HG03378 (cell line): Measurements from ENCODE around the gene MAPK7.

Experiments used
- ATAC-seq: cut with Tn5 transposase; IDR thresholded peaks from one replicate; pipeline ENCODE4 v1.9.1; 2021; ENCODE audit warnings: mild to moderate bottlenecking, moderate library complexity; ENCODE audit not compliant: unreplicated experiment

MAPK7 gene

DNA sequence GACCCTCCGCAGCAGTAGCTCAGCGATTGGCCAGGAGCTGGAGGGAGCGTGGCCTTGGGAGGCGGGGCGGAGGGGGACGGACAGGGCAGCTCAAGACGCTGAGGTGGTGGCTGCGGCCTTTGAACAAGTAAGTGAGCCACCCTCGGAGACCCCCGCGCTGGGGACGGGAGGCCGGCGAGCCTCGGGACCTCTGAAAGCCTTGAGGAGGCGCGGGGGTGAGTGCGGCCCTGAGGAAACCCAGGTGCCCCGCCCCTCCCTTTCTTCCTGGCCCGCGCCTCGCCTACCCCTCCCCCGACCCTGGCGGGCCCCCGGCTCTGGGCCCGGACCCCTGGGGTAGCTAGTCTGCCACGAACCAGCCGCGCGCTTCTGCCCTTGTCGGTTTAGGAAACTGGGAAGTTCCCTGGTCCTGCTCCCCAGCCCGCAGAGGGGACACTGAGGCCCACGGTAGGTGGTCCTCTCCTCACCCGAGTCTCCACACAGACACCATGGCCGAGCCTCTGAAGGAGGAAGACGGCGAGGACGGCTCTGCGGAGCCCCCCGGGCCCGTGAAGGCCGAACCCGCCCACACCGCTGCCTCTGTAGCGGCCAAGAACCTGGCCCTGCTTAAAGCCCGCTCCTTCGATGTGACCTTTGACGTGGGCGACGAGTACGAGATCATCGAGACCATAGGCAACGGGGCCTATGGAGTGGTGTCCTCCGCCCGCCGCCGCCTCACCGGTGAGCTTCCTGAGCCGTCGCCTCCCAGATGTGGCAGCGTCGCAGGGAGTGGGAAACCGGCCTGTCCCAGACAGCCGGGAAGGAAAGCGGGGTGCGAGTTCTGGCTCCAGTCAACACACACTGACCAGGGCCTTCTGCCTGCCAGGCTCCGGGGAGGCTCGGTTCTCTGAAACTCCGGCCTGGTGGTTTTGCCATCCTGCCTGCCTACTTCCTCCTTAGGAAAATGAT, at the start of gene MAPK7:
Gene MAPK7 (plus strand): TSS at position 83 of the 945 bp plus-strand sequence. CDS start 403 bp downstream, at position 486.
- no peak for ATAC-seq

DNA sequence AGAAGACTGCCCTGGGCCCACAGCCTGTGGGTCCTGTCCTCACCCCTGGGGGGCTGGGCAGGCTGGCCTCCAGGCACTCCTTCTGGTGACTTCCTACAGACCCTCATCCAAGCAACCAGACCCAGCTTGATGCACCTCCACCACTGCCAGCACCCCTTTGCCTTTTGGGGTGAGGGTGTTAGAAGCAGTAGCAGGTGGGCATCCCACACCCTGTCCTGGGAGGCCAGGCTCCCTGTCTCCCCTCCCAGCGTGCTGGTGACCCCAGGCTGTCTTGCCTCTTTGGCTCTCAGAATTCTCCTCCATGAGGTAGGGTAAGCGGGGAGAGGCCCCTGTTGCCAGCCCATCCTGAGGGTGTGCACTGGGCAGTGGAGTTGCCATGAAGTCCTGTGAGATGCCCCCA, 49.2 kb upstream of the MAPK7 start:
- no peak for ATAC-seq

DNA sequence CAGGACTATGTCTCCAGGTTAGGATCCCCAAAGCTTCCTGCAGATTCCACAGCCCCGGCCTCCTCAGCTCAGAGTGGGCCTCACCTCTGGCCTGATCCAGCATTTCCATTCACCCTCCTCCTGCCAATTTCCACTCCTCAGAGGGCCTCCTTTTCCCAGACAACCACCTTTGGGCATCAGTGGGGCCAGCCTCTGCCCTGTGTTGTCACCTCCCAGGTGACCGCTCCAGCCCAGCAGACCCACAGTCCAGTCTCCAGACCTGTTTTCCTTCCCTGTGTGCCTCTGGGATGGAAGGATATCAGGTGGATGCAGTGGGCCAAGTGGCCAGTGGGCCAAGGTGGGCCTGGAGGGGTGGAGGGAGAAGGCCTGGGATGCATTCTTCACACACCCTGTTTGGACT, 48.5 kb upstream of the MAPK7 start:
- no peak for ATAC-seq

DNA sequence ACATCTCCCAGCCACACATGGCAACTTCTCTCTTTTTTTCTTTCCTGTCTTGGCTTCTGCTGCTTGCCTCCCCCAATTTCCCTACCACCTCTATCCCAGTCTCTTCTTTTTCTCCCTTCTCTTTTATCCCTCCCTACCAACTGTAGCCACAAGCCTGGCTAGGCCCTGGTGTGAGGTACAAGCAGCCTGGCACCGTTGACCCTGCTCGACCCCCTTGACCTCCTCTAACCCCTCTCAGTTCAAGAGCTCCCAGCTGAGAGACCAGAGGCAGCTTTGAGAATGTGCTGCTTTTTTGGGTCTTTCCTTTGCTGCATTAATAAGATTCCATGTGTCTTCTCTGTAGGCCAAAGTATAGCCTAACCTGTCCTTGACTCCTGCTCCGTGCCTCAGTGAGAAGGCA, 48.0 kb upstream of the MAPK7 start:
- no peak for ATAC-seq

DNA sequence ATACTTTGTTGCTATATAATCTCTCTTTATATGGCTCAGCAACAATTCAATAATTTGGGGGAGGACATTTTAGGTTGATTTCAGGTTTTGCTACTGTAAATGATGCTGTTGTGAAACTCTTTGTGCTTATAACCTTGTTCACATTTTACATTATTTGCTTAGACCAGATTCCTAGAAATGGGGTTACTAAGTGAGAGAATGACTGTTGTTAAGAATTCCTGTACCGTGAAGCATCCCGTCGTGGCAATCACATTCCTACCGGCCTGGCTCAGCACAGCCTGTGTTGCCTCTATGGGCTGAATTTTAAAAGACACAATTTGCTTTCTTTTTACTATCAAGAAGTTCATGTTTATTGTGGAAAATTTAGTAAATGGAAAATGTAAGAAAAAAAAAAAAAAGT, 47.2 kb upstream of the MAPK7 start:
- no peak for ATAC-seq

DNA sequence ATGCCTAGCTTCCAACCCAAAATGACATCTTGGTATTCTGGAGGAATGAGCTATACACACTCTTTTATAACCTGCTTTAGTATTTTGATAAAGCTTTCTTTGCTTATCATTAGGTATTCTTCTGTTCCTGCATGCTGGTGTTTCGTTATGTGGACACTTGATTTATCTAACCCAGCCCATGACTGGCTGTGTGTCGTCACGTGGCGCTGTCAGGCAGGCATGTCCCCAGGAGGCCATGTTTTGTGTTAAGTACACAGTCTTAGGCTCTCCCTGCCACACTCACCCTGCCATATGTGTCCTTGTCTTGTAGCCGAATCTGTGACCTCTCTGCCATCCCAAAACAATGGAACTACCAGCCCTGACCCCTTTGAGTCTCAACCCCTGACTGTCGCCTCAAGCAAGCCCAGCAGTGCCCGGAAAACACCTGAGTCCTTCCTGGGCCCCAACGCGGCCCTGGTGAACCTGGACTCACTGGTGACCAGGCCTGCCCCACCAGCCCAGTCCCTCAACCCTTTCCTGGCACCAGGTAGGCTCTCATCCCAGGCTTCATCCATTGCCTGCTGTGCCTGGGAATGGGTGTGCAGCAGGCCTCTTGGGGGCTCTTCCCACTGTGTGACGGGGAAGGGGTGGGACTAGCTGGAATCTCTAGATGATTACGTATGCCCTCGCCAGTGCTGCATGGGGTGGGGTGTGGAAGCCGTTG, 46.6 kb upstream of the MAPK7 start:
- ATAC-seq = no peak

- ATAC-seq = no peak
Observed at GRCh38 chr17:19332371-19333131, 45.7 kb upstream of the MAPK7 start.

GRCh38 chr17:19333132-19333440, 45.2 kb upstream of the MAPK7 start:
- ATAC-seq = no peak

DNA sequence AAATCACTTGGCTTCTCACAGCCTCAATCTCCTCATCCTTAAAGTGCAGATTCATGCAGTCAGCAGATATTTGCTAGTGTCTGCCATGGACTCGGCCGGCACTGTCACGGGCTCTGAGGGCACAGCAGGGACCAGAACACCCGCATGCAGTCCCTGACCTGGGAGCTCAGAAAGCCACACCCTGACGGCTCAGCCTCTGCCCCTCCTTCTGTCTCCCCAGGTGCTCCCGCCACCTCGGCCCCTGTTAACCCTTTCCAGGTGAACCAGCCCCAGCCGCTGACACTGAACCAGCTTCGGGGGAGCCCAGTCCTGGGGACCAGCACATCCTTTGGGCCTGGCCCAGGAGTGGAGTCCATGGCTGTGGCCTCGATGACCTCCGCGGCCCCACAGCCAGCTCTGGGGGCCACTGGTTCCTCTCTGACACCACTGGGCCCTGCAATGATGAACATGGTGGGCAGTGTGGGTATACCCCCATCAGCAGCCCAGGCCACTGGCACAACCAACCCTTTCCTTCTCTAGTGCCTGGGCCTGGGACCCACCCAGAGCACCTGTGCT, 44.5 kb upstream of the MAPK7 start:
- no peak for ATAC-seq

GRCh38 chr17:19334331-19334730, 44.0 kb upstream of the MAPK7 start:
- ATAC-seq = no peak

DNA sequence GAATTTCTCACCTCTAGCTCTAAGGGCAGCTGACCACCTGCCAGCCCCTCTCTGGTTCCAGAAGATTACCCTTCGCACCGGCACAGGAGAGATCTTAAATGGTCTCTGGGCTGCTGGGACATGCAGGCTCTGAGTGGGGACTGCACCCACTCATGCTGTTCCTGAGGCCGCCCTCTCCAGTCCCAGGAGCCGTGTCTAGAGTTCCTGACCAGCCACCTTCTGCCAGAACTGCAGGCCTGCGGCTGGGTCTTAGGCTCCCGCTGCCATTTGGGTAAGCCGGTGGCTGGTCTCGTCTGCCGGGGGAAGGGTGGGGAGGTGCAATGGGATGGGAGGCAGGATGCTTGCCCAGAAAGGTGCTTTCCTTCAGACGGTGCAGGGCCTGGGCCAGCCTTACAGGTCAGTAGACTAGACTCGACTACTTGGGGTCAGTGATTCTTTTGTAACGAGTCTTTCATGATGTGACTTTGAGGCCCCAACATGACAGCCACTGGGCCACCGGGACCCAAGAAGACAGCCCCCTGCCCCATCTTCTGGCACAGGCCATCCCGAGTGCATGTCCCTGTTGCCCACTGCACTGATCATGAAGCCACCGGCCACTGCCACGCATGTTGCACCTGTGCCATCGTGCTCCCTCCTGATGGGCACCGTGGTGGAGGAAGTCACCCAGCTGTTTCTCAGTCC, 42.2 kb upstream of the MAPK7 start:
- ATAC-seq = no peak

- ATAC-seq = no peak
Observed at GRCh38 chr17:19336938-19337711, 41.2 kb upstream of the MAPK7 start.

GRCh38 chr17:19337712-19338023, 40.6 kb upstream of the MAPK7 start:
- no peak for ATAC-seq

DNA sequence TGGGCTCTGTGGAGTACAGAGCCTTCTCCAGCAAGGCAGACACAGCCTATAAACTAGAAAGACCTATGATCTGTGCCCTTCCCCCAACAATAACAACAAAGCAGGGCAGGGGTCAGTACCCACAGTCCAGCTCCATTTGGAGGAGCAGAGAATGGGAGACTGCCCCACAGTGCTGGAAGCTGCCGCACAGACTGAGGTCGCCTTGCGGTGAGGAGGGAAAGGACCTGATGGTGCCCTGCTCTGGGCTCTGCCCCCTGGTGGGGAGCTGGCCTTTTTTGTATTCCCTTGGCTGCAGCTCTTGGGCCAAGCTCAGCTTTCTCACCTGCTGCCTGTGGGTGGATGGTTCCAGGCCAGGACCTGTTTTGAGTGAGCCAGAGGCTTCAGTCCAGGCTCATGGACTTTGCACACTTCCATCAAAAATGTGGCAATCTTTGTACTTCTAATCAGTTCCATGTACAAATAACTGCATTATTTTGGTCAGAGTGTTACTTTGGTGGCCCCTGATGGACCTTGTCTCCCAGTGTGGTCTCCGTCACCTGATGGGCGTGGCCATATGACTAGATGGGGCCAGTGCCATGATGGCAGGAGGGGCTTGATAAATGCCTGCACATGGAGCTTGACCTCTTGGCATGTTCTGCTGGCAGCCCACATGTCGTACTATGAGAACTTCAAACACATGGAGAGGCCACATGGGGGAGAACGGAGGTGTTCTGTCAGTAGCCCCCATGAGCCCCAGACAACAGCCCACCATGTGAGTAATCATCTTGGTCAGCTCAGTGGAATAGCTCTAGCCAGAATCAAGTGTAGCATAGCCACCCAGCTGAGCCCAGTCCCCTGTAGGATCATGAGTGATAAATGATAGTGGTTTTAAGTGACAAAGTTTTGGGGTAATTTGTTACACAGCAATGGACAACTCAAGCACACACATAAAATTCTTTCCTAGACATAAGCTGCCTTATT, 40.0 kb upstream of the MAPK7 start:
- ATAC-seq = no peak

DNA sequence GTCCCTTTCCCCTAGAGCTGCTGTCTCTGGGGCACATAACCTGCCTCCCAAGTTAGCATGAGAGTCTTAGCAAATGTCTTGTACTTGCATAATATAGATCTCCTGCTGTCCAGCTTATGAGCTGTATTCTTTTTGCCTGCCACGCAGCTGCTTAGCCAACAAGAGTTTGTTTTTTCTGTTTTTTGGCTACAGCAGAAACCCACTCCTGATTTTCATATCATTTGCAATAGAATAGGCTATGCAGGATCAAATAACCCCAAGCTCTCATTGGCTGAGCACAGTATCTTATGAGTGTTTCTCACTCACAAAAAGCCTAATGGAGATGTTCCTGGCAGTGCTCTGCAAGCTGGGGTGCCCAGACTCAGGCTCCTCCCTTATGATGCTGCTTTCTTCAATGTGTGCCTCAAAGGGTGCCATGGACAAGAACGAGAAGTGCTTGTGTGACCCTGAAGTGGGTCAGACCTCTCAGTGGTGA, 38.9 kb upstream of the MAPK7 start:
- ATAC-seq = no peak

DNA sequence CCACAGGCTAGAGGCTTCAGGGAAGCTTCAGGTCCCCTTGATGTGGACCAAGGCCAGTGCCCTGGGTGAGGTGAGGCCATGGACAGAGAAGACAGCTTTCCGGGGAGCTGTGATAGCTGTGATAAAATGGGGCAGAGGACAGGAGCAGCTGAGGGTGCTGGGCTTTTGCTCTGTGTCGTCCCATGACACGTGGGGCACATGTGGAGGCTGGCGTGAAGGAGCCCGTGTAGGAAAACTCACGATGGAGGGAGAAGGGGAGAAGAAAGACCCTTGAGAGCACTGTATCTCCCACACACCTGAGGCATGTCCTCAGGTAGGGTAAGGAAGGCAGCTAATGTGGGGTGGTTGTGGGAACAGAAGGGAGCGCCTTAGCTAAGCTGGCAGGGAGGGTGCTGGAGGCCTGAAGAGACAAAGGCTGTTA, 37.1 kb upstream of the MAPK7 start:
- no peak for ATAC-seq

- ATAC-seq = no peak
Observed at GRCh38 chr17:19341641-19342610, 36.4 kb upstream of the MAPK7 start.
